Rectal smooth muscle tissue (tissue), 1 donor: ENCODE data around the gene TSFM.

Source experiments
- H3K27ac ChIP-seq: one replicate; pipeline ENCODE4 v1.7.0; 2013; ENCODE audit warnings: low read depth, low read length, inconsistent platforms
- H3K27me3 ChIP-seq: one replicate; pipeline ENCODE4 v1.7.0; 2013; ENCODE audit warnings: low read length; ENCODE audit not compliant: control insufficient read depth, insufficient read depth
- H3K36me3 ChIP-seq: one replicate; pipeline ENCODE4 v1.7.0; 2013; ENCODE audit warnings: low read length; ENCODE audit not compliant: control insufficient read depth, insufficient read depth
- H3K4me1 ChIP-seq: one replicate; pipeline ENCODE4 v1.7.0; 2013; ENCODE audit warnings: low read length; ENCODE audit not compliant: control insufficient read depth, insufficient read depth
- H3K4me3 ChIP-seq: one replicate; pipeline ENCODE4 v1.7.0; 2013; ENCODE audit warnings: low read length
- H3K9ac ChIP-seq: one replicate; pipeline ENCODE4 v1.7.0; 2013; ENCODE audit warnings: low read length

TSFM gene

GRCh38 chr12:57780284-57780897 lies 2.2 kb upstream of the TSFM start:
- H3K36me3 ChIP-seq, result peaks cover 3% of the 10 kb centered on the region
- H3K4me3 ChIP-seq, result no peak overlapping the region
- no peaks in the 10 kb centered on the region for H3K27me3 ChIP-seq
- H3K27ac ChIP-seq, result no peak overlapping the region
- no peak overlapping the region for H3K9ac ChIP-seq
- peaks cover 3% of the 10 kb centered on the region for H3K4me1 ChIP-seq

DNA sequence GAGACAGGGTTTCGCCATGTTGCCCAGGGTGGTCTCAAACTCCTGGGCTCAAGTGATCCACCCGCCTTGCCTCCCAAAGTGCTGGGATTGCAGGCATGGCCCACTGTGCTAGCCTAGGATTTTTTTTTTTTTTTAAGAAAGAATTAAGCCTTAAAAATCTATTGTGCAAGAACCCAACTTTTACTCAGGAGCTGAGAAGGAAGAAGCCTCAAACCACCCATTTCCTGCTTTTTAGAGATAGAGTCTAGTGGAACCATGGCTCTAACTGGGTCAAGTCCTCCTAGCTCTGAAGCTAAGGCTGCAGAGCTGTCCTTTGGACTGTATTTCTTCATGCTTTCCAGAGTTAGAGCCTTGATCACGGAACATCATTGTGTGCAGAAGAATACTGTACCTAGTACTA lies 1.3 kb upstream of the TSFM start:
- H3K27ac ChIP-seq, result no peak overlapping the region
- H3K4me1 ChIP-seq, result peaks cover 3% of the 10 kb centered on the region
- H3K4me3 ChIP-seq, result no peak overlapping the region
- peaks cover 9% of the 10 kb centered on the region for H3K36me3 ChIP-seq
- no peak overlapping the region for H3K9ac ChIP-seq
- no peaks in the 10 kb centered on the region for H3K27me3 ChIP-seq

DNA sequence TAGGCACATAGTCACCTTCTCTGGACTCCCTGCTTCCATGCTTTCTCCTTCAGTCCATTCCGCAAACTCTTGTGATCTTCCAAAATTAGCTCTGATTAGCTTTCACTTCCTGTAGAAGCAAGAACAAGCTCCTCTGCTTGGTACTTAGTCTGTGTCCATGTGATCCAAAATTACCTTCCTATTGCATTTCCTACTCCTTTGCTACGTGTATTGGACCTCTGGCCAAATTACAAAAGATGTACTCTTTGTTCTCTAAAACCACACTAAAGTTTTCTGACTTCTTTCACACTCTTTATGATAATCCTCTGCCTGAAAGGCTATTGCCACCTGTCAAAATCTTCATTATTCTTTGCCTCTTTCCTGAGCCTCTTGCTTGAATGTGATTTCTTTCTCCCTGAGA lies 786 bp upstream of the TSFM start:
- H3K27me3 ChIP-seq, result no peaks in the 10 kb centered on the region
- H3K4me1 ChIP-seq, result peaks cover 3% of the 10 kb centered on the region
- H3K27ac ChIP-seq, result no peak overlapping the region
- no peak overlapping the region for H3K9ac ChIP-seq
- peaks cover 10% of the 10 kb centered on the region for H3K36me3 ChIP-seq
- no peak overlapping the region for H3K4me3 ChIP-seq

DNA sequence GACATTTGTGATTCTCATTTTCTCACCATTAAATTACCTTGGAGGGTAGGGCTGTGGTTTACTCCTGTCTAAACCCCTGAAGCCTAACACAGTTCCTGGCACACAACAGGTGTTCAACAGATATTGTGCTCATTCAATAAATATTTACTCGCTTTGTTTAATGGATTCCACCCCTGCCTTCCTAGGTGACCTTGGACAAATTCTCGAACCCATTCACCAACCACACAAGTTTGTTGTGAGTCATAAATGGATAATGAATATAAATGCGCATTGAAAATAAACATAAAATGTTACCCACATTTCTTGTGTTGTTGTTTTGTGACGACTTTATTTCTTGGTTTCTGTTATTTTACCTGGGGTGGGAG lies 362 bp upstream of the TSFM start:
- Histone ChIP-seq H3K27ac (no peak overlapping the region), H3K9ac (no peak overlapping the region), H3K36me3 (peaks cover 14% of the 10 kb centered on the region), H3K4me3 (no peak overlapping the region), H3K27me3 (no peaks in the 10 kb centered on the region), H3K4me1 (peaks cover 3% of the 10 kb centered on the region)

GRCh38 chr12:57783466-57783801 lies 847 bp downstream of the TSFM start:
- no peak overlapping the region for H3K27ac ChIP-seq
- H3K36me3 ChIP-seq, result peaks cover 17% of the 10 kb centered on the region
- no peak overlapping the region for H3K9ac ChIP-seq

DNA sequence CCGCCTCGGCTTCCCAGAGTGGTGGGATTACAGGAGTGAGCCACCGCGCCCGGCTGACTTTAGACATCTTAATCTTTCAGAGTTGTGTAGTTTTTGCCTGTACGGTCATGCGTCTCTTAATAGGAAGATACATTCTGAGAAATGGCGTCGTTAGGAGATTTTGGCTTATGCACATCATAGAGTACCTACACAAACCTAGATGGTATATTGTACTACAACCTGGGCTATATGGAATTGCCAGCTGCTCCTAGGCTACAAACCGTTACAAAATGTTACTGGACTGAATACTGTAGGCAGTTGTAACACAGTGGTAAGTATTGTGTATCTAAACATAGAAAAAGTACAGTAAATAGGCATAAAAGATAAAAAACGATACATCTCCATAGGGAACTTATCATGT lies 1.3 kb downstream of the TSFM start:
- Histone ChIP-seq H3K4me1 (peaks cover 3% of the 10 kb centered on the region), H3K4me3 (peak overlapping the region; percentile 6), H3K36me3 (peaks cover 17% of the 10 kb centered on the region), H3K27ac (no peak overlapping the region), H3K9ac (no peak overlapping the region), H3K27me3 (no peaks in the 10 kb centered on the region)

More at GRCh38 chr12:57783466-57783801, 847 bp downstream of the TSFM start:
- peak overlapping the region; percentile 99 for H3K4me3 ChIP-seq
- no peaks in the 10 kb centered on the region for H3K27me3 ChIP-seq
- peaks cover 3% of the 10 kb centered on the region for H3K4me1 ChIP-seq

DNA sequence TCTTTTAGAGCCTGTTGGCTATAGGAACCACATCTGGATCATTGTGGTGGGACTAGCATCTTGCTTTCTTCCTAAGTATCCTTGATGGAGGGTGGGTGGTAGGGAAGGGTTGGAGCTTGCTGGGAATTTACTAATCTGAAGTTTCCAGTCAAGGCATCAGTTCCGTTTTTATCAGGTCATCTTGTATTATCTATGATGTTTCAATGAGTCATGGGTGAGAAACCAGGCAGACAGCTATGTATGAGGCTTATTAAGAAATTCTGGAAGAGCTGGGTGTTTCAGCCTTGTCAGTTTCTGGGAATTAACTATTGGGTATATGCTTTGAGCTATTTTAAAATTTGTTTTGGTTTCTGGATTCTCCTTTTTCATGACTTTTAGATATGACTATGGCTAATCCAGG lies 11.3 kb downstream of the TSFM start:
- H3K27me3 ChIP-seq, result no peaks in the 10 kb centered on the region
- H3K9ac ChIP-seq, result no peak overlapping the region
- peaks cover 11% of the 10 kb centered on the region for H3K36me3 ChIP-seq
- H3K27ac ChIP-seq, result no peak overlapping the region
- H3K4me1 ChIP-seq, result no peaks in the 10 kb centered on the region
- no peak overlapping the region for H3K4me3 ChIP-seq

- H3K9ac ChIP-seq, result no peak overlapping the region
- no peaks in the 10 kb centered on the region for H3K27me3 ChIP-seq
- no peak overlapping the region for H3K4me3 ChIP-seq
- H3K4me1 ChIP-seq, result no peaks in the 10 kb centered on the region
- peaks cover 18% of the 10 kb centered on the region for H3K36me3 ChIP-seq
- H3K27ac ChIP-seq, result no peak overlapping the region
These were observed 12.8 kb downstream of the TSFM start for GRCh38 chr12:57795354-57795753.

DNA sequence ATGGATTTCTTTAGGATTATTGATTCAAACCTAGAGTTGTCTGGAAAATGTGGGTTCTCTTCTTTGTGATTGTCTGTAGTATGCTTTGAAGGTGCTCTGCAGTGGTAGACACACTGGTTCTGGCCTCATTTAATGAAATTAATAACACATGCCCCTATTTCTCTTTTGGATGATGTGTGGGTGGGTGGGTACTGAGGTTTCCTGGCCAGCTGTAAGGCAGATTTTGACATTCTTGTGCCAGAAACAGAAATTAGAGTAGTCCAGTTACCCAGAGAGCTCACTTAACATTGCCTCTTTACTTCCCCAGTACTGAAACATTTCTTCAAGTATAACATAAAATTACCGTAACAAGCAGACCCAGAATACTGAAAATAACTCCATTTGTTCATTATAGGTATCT lies 14.4 kb downstream of the TSFM start:
- Histone ChIP-seq H3K27ac (no peak overlapping the region), H3K9ac (no peak overlapping the region), H3K4me3 (no peak overlapping the region), H3K27me3 (no peaks in the 10 kb centered on the region), H3K4me1 (no peaks in the 10 kb centered on the region), H3K36me3 (peaks cover 20% of the 10 kb centered on the region)

DNA sequence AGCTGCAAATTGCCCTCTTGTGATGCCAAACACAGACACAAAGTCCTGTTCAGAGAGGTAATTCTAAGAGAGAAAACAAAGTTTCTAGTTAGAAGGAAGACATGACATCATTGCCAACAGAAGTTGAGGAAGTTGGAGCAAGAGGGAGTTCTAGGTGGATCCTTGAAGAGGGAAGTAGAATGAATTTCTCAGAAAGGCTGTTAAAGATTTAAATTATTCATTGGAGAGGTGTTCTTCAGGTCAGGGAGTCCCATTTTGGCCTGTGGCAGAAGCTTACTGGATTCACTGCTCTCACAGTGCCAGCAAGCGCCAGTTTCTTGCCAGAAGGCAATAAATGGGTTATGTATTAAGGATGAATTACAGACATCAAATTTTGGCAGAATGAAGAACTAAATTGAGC lies 15.3 kb downstream of the TSFM start:
- H3K9ac ChIP-seq, result no peak overlapping the region
- no peak overlapping the region for H3K27ac ChIP-seq
- peaks cover 25% of the 10 kb centered on the region for H3K36me3 ChIP-seq
- H3K4me1 ChIP-seq, result no peaks in the 10 kb centered on the region
- H3K4me3 ChIP-seq, result no peak overlapping the region
- H3K27me3 ChIP-seq, result no peaks in the 10 kb centered on the region

GRCh38 chr12:57800965-57801364 lies 18.4 kb downstream of the TSFM start:
- Histone ChIP-seq H3K27ac (no peak overlapping the region), H3K4me3 (no peak overlapping the region), H3K4me1 (no peaks in the 10 kb centered on the region), H3K36me3 (peaks cover 22% of the 10 kb centered on the region), H3K27me3 (no peaks in the 10 kb centered on the region), H3K9ac (no peak overlapping the region)

GRCh38 chr12:57802607-57803006 lies 20.0 kb downstream of the TSFM start:
- no peak overlapping the region for H3K9ac ChIP-seq
- H3K27ac ChIP-seq, result no peak overlapping the region
- H3K4me3 ChIP-seq, result no peak overlapping the region
- H3K27me3 ChIP-seq, result no peaks in the 10 kb centered on the region
- H3K36me3 ChIP-seq, result peaks cover 18% of the 10 kb centered on the region
- no peaks in the 10 kb centered on the region for H3K4me1 ChIP-seq

DNA sequence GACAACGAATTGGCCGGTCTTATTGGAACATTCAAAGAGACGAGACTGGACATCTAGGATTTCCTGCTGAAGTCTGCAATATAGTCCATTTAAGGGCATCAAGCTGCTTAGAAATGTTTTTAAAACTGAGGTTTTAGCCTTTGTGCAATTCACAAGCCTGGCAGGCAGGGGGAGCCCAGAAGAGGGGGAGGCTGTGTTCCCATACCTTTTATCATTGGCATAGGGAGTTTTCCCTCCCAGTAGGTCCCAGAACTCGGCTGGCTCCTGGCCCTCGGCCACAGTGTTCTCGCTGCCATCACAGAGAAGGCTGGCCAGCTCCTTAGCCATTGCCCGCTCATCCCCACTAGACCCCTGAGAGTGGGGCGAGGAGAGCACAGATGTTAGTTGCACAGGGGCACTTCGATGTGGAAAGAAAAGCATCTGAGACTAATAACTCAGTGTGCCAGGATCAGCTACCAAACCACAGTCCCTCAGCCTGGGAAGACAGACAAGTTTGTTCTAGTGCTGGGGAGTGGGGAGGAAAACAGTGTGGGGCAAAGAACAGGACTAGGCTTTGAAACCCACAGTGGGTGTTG lies 20.8 kb downstream of the TSFM start:
- no peaks in the 10 kb centered on the region for H3K4me1 ChIP-seq
- H3K9ac ChIP-seq, result no peak overlapping the region
- no peak overlapping the region for H3K4me3 ChIP-seq
- peaks cover 20% of the 10 kb centered on the region for H3K36me3 ChIP-seq
- H3K27me3 ChIP-seq, result no peaks in the 10 kb centered on the region
- no peak overlapping the region for H3K27ac ChIP-seq
